NCI-H82 treated with DMSO at 0.1 percent for 48 hours (cell line): ENCODE data around the gene ADAMTS13.
A peak's percentile ranks its signal among the peaks of the same experiment; 100 is the strongest.

ENCODE experiments used
- DNase-seq: peaks from one replicate; lab custom pipeline; 2025; ENCODE audit not compliant: unreplicated experiment; lab: John Stamatoyannopoulos, UW

ADAMTS13 gene

DNA sequence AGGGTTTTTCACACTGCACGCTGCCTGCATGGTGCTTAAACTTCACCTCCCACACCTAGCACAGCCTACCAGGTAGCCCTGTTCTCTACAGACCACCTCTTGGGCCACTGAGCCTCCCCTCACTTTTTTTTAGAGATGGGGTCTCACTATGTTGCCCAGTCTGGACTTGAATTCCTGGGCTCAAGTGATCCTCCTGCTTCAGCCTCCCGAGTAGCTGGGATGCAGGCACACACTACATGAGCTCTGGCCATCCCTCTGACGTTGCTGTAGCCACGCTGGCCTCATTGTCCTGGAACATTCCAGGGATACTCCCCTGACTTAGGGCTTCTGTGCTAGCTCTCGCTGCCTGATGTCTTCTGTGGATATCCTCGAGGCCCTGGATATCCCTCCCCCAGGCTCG, 30.4 kb downstream of the ADAMTS13 start:
- no peak for DNase-seq

GRCh38 chr9:133453651-133454050, 31.5 kb downstream of the ADAMTS13 start:
- DNase-seq = no peak

GRCh38 chr9:133454325-133454724, 32.2 kb downstream of the ADAMTS13 start:
- no peak for DNase-seq

DNA sequence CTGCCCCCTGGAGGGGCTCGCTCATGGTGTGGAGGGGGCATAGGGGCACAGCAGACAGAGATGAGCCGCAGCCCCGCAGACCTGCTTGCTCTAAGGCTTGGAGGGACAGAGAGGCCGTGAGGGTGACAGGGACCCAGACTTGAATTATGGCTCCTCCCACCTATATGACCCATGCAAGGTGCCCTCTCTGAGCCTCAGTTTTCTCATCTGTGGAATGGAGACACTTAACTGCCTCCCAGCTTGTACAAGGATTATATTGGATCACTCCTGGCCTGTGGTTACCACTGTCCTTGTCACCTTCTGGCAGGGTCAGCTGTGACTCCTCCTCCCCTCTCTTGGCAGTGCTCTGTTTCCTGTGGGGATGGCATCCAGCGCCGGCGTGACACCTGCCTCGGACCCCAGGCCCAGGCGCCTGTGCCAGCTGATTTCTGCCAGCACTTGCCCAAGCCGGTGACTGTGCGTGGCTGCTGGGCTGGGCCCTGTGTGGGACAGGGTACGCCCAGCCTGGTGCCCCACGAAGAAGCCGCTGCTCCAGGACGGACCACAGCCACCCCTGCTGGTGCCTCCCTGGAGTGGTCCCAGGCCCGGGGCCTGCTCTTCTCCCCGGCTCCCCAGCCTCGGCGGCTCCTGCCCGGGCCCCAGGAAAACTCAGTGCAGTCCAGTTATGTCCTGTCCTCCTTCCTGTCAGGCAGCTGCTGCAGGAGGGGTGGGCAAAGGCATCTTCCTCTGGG, 32.9 kb downstream of the ADAMTS13 start:
- DNase-seq = no peak

GRCh38 chr9:133455936-133456335, 33.8 kb downstream of the ADAMTS13 start:
- no peak for DNase-seq

- no peak for DNase-seq
Measured at GRCh38 chr9:133456409-133456808, 34.2 kb downstream of the ADAMTS13 start.

DNA sequence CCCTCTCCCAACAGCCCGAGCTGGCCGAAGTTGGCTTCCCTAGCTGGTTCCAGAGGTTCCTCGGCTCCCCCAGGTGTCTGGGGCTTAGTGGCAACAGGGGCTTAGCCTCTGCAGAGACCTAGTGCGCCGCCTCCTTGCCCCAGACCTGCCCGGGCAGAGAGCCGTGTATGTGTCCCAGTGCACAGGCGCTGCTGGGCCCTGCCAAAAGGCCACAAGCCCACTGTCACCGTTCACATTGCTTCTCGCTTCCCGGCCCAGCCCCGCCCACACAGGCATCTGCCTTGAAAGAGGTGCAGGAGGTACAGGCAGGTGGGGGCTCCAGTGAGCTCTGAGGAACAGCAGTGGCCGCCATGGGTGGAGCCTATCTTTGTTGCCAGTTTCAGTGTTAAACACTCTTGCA, 35.1 kb downstream of the ADAMTS13 start:
- DNase-seq = no peak

DNA sequence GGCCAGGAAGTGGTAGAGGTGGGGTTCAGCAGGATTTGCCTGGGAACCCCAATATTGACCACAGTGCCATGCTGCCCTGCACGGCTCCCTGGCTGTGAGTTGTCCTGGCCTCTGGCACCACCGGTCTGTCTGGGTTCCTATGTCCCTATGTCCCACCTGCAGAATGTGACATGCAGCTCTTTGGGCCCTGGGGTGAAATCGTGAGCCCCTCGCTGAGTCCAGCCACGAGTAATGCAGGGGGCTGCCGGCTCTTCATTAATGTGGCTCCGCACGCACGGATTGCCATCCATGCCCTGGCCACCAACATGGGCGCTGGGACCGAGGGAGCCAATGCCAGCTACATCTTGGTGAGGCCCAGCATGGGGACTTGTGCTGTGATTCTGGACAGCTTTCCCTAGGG, 35.6 kb downstream of the ADAMTS13 start:
- no peak for DNase-seq

DNA sequence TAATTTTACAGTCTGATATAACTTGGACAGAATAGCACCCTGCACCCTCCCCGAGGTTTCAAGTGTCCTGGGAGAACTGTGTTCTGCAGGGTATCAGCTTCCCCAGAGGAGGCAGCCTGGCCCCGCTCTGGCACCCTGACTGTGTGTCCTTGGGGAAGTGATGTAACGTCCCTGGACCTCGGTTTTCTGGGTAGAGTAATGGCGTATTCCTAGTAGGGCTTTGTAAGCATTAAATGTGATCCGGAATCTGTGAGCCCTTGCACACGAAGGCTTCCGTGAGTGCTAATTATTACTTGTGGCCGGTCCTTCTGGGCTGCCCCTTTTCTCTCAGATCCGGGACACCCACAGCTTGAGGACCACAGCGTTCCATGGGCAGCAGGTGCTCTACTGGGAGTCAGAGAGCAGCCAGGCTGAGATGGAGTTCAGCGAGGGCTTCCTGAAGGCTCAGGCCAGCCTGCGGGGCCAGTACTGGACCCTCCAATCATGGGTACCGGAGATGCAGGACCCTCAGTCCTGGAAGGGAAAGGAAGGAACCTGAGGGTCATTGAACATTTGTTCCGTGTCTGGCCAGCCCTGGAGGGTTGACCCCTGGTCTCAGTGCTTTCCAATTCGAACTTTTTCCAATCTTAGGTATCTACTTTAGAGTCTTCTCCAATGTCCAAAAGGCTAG, 36.6 kb downstream of the ADAMTS13 start:
- no peak for DNase-seq

- DNase-seq = peak; percentile 98
Measured at GRCh38 chr9:133459476-133460404, 37.6 kb downstream of the ADAMTS13 start, which contains the start of gene CACFD1. Gene CACFD1, plus strand, starts transcription at chr9:133459978. Its CDS starts 89 bp downstream, at chr9:133460067.

DNA sequence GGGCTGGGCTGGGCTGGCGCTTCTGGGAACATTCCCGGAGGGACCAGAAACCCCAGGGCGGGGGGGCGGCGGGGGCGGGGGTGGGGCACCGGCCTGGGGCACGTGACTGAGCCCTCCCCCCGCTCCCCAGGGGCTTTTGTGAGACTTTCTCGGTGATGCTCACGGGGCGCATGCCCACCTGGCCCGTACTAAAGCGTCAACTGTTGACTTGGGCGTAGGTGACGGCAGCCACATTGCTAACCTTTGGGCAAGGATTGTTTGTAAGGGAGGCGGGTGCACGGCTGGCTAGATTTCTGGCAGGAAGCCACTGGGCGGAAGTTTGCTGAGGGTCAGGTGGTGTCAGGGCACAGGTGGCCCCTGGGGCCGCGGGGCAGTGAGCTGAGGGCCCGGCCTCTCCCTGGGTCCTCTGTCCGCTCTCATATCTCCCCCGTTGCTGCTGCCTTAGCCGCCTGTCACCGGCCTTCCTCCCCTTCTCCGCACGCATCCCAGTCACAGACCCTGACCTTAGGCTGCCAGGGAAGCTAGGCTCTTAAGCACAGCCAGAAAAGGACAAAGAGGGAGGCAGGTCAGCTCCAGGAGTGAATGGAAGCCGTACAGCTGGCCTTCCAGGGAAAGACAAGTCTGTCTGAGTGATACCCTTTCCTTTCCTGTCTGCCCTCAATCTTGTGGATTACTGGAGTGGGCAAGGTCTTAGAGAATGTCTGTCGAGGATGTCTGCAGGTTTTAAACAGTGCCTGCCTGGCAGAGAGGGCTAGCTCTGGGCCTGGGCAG, 38.4 kb downstream of the ADAMTS13 start:
- peak; percentile 19 for DNase-seq

DNA sequence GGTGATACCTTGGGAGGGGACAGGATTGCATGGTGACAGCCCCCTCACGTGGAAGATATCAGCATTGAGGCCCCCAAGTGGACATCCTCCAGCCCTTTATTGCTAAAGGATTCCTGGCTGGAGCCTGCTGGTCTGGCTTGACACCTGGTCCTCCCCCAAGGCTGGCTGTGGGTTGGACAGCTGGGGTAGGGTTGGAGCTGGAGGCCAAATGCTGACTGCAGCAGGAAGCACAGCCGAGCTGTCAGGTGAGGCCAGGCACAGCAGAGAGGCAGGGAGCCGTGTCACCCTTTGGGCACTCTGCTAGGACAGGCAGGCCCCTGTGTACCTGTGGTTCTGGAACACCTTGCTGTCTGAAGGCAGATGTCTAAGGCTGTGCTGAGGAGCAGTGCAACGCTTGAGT, 39.8 kb downstream of the ADAMTS13 start:
- no peak for DNase-seq

DNA sequence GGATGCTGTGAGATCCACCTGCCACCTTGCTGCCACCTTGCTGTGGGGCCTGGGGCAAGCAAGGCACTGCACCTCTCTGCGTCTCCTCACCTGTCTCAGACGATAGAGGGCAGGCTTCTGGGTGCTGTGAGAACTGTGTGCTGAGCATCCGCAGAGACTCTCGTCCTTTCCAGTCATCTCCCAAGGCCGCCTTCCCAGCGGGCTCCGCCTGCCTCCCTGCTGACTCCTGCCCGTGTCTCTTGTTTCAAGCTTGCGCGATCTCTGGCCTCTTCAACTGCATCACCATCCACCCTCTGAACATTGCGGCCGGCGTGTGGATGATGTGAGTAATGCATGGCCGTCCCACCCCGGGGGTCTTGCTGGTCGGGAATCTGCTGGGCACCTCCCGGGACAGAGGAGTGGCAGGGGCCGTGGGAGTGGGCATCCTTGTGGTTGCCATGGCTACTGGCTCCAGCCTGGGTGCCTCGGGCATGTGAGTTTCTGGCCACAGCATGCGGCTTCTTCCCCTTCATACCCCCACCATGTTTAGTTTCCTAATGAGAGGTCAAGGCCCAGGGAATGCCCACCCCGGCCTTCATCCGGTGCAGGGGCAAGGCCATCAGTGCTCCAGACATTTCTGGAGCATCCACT, 41.2 kb downstream of the ADAMTS13 start:
- DNase-seq = no peak

- DNase-seq = no peak
Measured at GRCh38 chr9:133463864-133464615, 41.9 kb downstream of the ADAMTS13 start.

- no peak for DNase-seq
Measured at GRCh38 chr9:133464638-133465037, 42.5 kb downstream of the ADAMTS13 start.

DNA sequence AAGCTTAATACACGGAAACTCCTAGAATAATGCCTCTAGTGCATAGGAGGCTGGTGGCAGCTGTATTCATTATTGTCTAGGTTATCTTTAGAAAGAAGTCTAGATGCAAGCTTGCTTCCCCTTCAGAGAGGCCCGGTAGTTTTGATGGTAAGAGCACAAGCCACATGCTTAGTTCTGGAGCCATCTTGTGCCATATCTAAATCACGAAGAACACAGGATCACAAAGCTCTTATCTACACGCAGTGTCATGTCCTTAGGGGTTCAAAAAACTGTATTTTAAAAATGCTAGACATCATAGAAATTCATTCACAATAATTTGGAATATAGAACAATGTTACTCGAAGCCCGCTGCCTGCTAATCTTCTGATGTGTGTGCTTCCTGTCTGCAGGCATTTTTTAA, 43.8 kb downstream of the ADAMTS13 start:
- DNase-seq = no peak

- DNase-seq = no peak
Measured at GRCh38 chr9:133467101-133467500, 44.9 kb downstream of the ADAMTS13 start.

GRCh38 chr9:133468374-133468773, 46.2 kb downstream of the ADAMTS13 start:
- no peak for DNase-seq

DNA sequence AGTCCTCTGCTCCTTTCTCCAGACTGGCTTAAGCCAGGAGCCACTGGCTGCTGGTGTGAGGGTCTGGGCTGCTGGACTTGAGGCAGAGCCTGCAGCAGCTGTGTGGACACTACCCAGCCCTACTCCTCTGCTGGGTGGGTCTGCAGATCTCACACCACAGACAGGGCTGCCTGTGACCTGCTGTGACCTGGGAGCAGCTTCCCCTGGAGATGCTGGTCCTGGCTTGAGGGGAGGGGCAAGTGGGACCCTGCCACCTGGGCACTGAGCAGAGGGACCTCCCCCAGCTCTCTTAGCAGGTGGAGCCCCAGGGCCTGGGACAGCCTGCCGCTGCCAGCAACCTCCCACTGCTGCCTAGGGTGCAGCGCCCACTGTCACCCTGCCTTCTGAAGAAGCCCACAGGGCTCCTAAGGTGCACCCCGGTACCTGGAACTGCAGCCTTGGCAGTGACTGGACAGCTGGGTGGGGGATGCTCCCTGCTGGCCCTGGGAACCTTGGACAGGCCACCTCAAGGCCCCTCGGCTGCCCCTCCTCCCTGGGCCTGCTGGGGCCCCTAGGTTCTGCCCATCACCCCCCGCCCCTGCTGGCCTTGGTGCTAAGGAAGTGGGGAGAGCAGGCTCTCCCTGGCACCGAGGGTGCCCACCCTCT, 46.7 kb downstream of the ADAMTS13 start:
- no peak for DNase-seq
